H7 (cell line): ENCODE measurements around the gene GDPD2. TPM values are rescaled to one million over a fixed set of nuclear protein-coding genes. Genes with fewer than 3 reads are reported as not detected.

Source experiments
- DNase-seq: peaks from one replicate; pipeline ENCODE4 v3.0.0; 2012
- H3K27me3 ChIP-seq: 2 replicates; pipeline ENCODE4 v1.6.0; 2011; ENCODE audit warnings: mild to moderate bottlenecking, low read length; ENCODE audit not compliant: control insufficient read depth, insufficient read depth
- H3K36me3 ChIP-seq: replicated peaks from 2 replicates; pipeline ENCODE4 v1.5.1; 2011; ENCODE audit warnings: low read length; ENCODE audit not compliant: control insufficient read depth, insufficient read depth
- H3K4me3 ChIP-seq: 2 replicates; pipeline ENCODE4 v1.5.1; 2011; ENCODE audit warnings: low read depth, mild to moderate bottlenecking, control low read depth, low read length, moderate library complexity; ENCODE audit not compliant: insufficient read depth
- total RNA-seq: library from RNA; depleted of rRNA; stranded (reverse); fragments of >200 nt; shearing (Covaris generic); gene quantifications from 2 replicates; pipeline ENCODE4 v1.2.3, GENCODE V29; 2014

The GDPD2 gene
- total RNA-seq, 1 experiment from 2014 or later: 2.0 TPM

- Histone ChIP-seq H3K36me3 (no peaks in the 10 kb centered on the region), H3K27me3 (peaks cover 11% of the 10 kb centered on the region), H3K4me3 (no peak overlapping the region)
- peak; percentile 23 for DNase-seq
Observed at GRCh38 chrX:70446380-70447350, 23.6 kb downstream of the GDPD2 start.

- Histone ChIP-seq H3K36me3 (no peaks in the 10 kb centered on the region), H3K4me3 (no peak overlapping the region), H3K27me3 (peaks cover 8% of the 10 kb centered on the region)
- DNase-seq: no peak
Observed at GRCh38 chrX:70449457-70449966, 26.4 kb downstream of the GDPD2 start.

DNA sequence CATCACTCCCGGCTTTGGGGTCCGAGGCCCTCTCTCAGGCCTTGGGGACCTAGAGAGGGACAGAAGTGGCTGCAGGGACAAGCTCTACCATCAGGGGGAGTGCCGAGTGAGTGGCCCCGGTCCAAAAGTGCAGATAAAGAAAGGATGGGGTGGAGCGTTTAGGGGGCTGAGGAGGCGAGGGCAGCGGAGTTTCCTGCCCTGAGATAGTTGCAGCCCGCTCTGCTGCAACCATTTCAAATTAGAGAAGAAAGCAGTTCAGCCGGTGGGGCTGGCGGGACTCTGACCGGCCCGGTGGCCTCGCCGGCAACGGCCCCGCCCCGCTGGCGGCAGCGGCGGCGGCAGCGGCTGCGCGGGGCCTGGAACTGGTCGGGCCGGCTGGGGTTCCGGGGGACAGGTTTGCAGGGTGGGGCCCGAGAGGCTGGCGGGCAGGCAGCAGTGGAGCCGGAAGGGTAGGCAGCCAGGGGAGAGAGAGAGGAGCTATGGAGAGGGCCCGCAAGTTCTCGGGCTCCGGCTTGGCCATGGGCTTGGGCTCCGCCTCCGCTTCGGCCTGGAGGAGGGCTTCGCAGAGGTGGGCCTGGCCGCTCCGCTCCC lies 29.1 kb downstream of the GDPD2 start:
- H3K4me3 ChIP-seq: peak overlapping the region; percentile 45
- no peaks in the 10 kb centered on the region for H3K36me3 ChIP-seq
- H3K27me3 ChIP-seq: no peaks in the 10 kb centered on the region
- DNase-seq: peak; percentile 78

- DNase-seq: no peak
- no peaks in the 10 kb centered on the region for H3K27me3 ChIP-seq
- H3K36me3 ChIP-seq: no peaks in the 10 kb centered on the region
- H3K4me3 ChIP-seq: peak overlapping the region; percentile 45; the same call in 1 of the 2 replicates
Observed at GRCh38 chrX:70453024-70453618, 30.0 kb downstream of the GDPD2 start.

DNA sequence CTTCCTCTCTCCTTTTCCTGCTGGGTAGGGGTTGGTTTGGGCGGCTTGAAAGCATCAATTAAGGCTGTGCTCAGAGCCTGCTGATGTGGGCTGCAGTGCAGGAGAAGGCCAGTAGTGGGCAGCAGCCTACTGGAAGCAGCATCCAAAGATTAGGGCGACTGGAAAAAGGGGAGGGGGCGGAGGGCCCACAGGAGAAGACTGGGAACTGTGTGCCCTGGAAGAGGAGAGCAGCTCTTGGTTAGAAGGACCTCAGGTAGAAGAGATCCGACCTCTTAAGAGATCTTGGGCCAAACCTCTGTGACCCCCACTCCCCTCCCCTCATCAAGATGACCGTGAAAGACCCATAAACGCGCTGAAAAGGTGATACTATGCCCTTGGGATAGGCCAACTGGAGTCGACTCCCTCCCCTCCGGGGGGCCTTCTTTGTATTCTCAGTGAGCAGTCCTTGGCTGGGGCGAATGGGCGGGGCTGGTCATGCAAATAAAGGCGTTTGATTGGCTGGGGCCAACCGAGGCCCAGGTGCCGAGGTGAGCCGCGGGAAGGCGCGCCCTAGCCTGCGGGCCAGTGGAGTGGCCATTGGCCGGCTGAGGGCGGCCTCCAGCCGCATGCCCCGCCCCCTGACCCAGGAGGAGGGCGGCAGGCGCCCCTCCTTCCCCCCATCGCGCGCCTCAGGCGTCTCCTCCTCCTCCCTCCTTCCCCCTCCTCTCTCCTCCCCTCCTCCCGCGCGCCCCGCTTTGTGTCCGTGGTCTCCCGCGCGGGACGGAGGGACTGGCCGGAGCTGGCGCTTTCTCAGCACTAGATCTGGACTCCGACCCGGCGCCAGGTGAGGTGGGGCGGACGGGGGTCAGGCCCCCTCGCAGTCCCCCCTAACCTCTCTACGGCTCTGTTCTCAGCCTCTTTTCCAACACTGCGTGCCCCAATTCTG lies 31.6 kb downstream of the GDPD2 start:
- no peaks in the 10 kb centered on the region for H3K27me3 ChIP-seq
- H3K4me3 ChIP-seq: peak overlapping the region; percentile 78
- peak; percentile 96 for DNase-seq
- no peaks in the 10 kb centered on the region for H3K36me3 ChIP-seq

GRCh38 chrX:70455366-70456202 lies 32.5 kb downstream of the GDPD2 start:
- Histone ChIP-seq H3K27me3 (no peaks in the 10 kb centered on the region), H3K4me3 (peak overlapping the region; percentile 78), H3K36me3 (no peaks in the 10 kb centered on the region; the same call in 1 of the 2 replicates)
- DNase-seq: no peak

GRCh38 chrX:70456256-70456655 lies 33.1 kb downstream of the GDPD2 start:
- no peaks in the 10 kb centered on the region for H3K27me3 ChIP-seq
- no peak for DNase-seq
- H3K36me3 ChIP-seq: no peaks in the 10 kb centered on the region; the same call in 1 of the 2 replicates
- peak overlapping the region; percentile 78 for H3K4me3 ChIP-seq

GRCh38 chrX:70461026-70461425 lies 37.9 kb downstream of the GDPD2 start:
- H3K4me3 ChIP-seq: no peak overlapping the region
- H3K36me3 ChIP-seq: no peaks in the 10 kb centered on the region; the same call in 1 of the 2 replicates
- DNase-seq: no peak
- no peaks in the 10 kb centered on the region for H3K27me3 ChIP-seq

- Histone ChIP-seq H3K36me3 (no peaks in the 10 kb centered on the region; the same call in 1 of the 2 replicates), H3K4me3 (no peak overlapping the region), H3K27me3 (no peaks in the 10 kb centered on the region)
- DNase-seq: no peak
Observed at GRCh38 chrX:70464051-70464450, 40.9 kb downstream of the GDPD2 start.

DNA sequence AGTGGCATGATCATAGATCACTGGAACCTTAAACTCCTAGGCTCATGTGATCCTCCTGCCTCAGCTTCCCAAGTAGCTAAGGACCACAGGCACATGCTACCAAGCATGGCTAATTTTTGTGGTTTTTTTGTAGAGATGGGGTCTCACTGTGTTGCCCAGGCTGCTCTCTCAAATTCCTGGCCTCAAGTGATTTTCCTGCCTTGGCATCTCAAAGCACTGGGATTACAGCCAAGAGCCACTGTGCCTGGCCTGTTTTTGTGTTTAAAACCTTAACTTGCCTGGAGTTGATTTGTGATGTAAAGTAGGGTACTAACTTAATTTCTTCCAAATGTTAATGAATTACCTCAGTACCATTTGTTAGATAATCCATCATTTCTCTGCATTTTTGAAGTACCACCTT lies 43.9 kb downstream of the GDPD2 start:
- Histone ChIP-seq H3K27me3 (no peaks in the 10 kb centered on the region), H3K36me3 (no peaks in the 10 kb centered on the region), H3K4me3 (no peak overlapping the region)
- no peak for DNase-seq

GRCh38 chrX:70468709-70469108 lies 45.6 kb downstream of the GDPD2 start:
- no peak for DNase-seq
- Histone ChIP-seq H3K27me3 (no peaks in the 10 kb centered on the region), H3K4me3 (no peak overlapping the region)

GRCh38 chrX:70470850-70471289 lies 47.8 kb downstream of the GDPD2 start:
- no peak overlapping the region for H3K4me3 ChIP-seq
- no peaks in the 10 kb centered on the region for H3K27me3 ChIP-seq
- no peak for DNase-seq
- H3K36me3 ChIP-seq: no peaks in the 10 kb centered on the region

More at GRCh38 chrX:70468709-70469108, 45.6 kb downstream of the GDPD2 start:
- H3K36me3 ChIP-seq: no peaks in the 10 kb centered on the region
